WTC11 (cell line): ENCODE data around the gene PRM2. TPM values are rescaled to one million over a fixed set of nuclear protein-coding genes. Genes with fewer than 3 reads are reported as not detected.
A peak's percentile ranks its signal among the peaks of the same experiment; 100 is the strongest.

ENCODE experiments used
- ATAC-seq: fragments of 200-7000 bp; cut with Tn5 transposase; 2 replicates; pipeline ENCODE4 v1.10.0; 2021; ENCODE audit warnings: mild to moderate bottlenecking, moderate library complexity
- CTCF ChIA-PET: fragments of 300-600 bp; sonication (Branson Sonifier 250); formaldehyde crosslinking; loops from one replicate; lab custom pipeline; 2021; ENCODE audit warnings: antibody characterized with exemption; lab: Charles Lee
- POLR2A ChIA-PET: fragments of 350-600 bp; sonication (Branson Sonifier 250); formaldehyde crosslinking; loops from one replicate; lab custom pipeline; 2021; ENCODE audit warnings: antibody characterized with exemption; lab: Charles Lee
- DNase-seq: peaks from one replicate; pipeline ENCODE4 v3.0.0; 2021; ENCODE audit warnings: low spot score
- H3K27ac Mint-ChIP-seq: 2 replicates; pipeline ENCODE4 v1.8.0; 2021; ENCODE audit warnings: mixed read lengths
- H3K27me3 Mint-ChIP-seq: 2 replicates; pipeline ENCODE4 v1.8.0; 2021; ENCODE audit warnings: low read depth, mild to moderate bottlenecking, moderate library complexity, mixed read lengths
- H3K36me3 Mint-ChIP-seq: 2 replicates; pipeline ENCODE4 v1.8.0; 2021; ENCODE audit warnings: mixed read lengths
- H3K4me1 Mint-ChIP-seq: 2 replicates; pipeline ENCODE4 v1.8.0; 2022; ENCODE audit warnings: mixed read lengths
- H3K4me3 Mint-ChIP-seq: 2 replicates; pipeline ENCODE4 v1.8.0; 2021; ENCODE audit warnings: mild to moderate bottlenecking, moderate library complexity, mixed read lengths
- H3K9me3 Mint-ChIP-seq: 2 replicates; pipeline ENCODE4 v1.8.0; 2021; ENCODE audit warnings: mixed read lengths
- AR ChIP-seq: fragments of 250-450 bp; sonication (Bioruptor Pico); IDR thresholded peaks from 2 replicates; pipeline ENCODE4 v1.9.0; 2021; ENCODE audit warnings: mild to moderate bottlenecking
- E2F1 ChIP-seq: sonication (generic); formaldehyde crosslinking; IDR thresholded peaks from 2 replicates; pipeline ENCODE4 v1.8.0; 2022; ENCODE audit warnings: mild to moderate bottlenecking, missing genetic modification reagents
- FOXP4 ChIP-seq: sonication (generic); formaldehyde crosslinking; IDR thresholded peaks from 2 replicates; pipeline ENCODE4 v1.8.0; 2022; ENCODE audit warnings: mild to moderate bottlenecking, missing genetic modification reagents
- IRF1 ChIP-seq: sonication (generic); formaldehyde crosslinking; IDR thresholded peaks from 2 replicates; pipeline ENCODE4 v1.8.0; 2023; ENCODE audit warnings: missing genetic modification reagents
- MXD4 ChIP-seq: fragments of 250-450 bp; sonication (Bioruptor Pico); IDR thresholded peaks from 2 replicates; pipeline ENCODE4 v1.8.0; 2021; ENCODE audit warnings: mild to moderate bottlenecking, moderate library complexity, borderline replicate concordance
- NFE2L1 ChIP-seq: sonication (generic); formaldehyde crosslinking; IDR thresholded peaks from 2 replicates; pipeline ENCODE4 v1.8.1; 2023; ENCODE audit warnings: missing genetic modification reagents
- NFYB ChIP-seq: sonication (generic); formaldehyde crosslinking; conservative IDR thresholded peaks from 2 replicates; pipeline ENCODE4 v1.8.0; 2022; ENCODE audit warnings: low read depth, missing genetic modification reagents
- NR1H2 ChIP-seq: sonication (generic); formaldehyde crosslinking; IDR thresholded peaks from 2 replicates; pipeline ENCODE4 v1.9.0; 2021; ENCODE audit warnings: mild to moderate bottlenecking, moderate library complexity, missing genetic modification reagents
- RELA ChIP-seq: sonication (generic); formaldehyde crosslinking; IDR thresholded peaks from 2 replicates; pipeline ENCODE4 v1.8.1; 2022; ENCODE audit warnings: missing genetic modification reagents, mild to moderate bottlenecking, borderline replicate concordance
- SP1 ChIP-seq: sonication (generic); formaldehyde crosslinking; conservative IDR thresholded peaks from 2 replicates; pipeline ENCODE4 v1.8.1; 2022; ENCODE audit warnings: missing genetic modification reagents
- USF2 ChIP-seq: sonication (generic); formaldehyde crosslinking; IDR thresholded peaks from 2 replicates; pipeline ENCODE4 v1.8.1; 2023; ENCODE audit warnings: mild to moderate bottlenecking, missing genetic modification reagents, moderate library complexity
- ZNF138 ChIP-seq: sonication (generic); formaldehyde crosslinking; conservative IDR thresholded peaks from 2 replicates; pipeline ENCODE4 v1.8.1; 2022; ENCODE audit warnings: mild to moderate bottlenecking, moderate library complexity, missing genetic modification reagents
- ZNF219 ChIP-seq: sonication (generic); formaldehyde crosslinking; IDR thresholded peaks from 2 replicates; pipeline ENCODE4 v1.8.0; 2023; ENCODE audit warnings: missing genetic modification reagents, mild to moderate bottlenecking, borderline replicate concordance
- ZNF281 ChIP-seq: sonication (generic); formaldehyde crosslinking; IDR thresholded peaks from 2 replicates; pipeline ENCODE4 v1.8.0; 2023; ENCODE audit warnings: mild to moderate bottlenecking, missing genetic modification reagents
- ZNF423 ChIP-seq: fragments of 250-450 bp; sonication (Bioruptor Pico); IDR thresholded peaks from 2 replicates; pipeline ENCODE4 v2.1.2; 2022; ENCODE audit warnings: mild to moderate bottlenecking, moderate library complexity
- total RNA-seq: library from RNA; stranded (reverse); gene quantifications from 3 replicates; pipeline ENCODE4 v1.2.3, GENCODE V29; 2021

Gene PRM2
- total RNA-seq, 1 experiment from 2014 or later: not detected

GRCh38 chr16:11303405-11304138, 27.3 kb upstream of the PRM2 start:
- ATAC-seq (no peak), DNase-seq (no peak)
- no peaks in the 10 kb centered on the region for H3K27me3 Mint-ChIP-seq
- H3K4me3 Mint-ChIP-seq: no peak overlapping the region
- CTCF ChIA-PET: interaction anchor here (1.2 kb wide), 1 partner anchor 48 kb away, joined by 3 read pairs; the partner anchor contains the start of gene SOCS1
- peak overlapping the region; percentile 30; the same call in 1 of the 2 replicates for H3K27ac Mint-ChIP-seq
- no peaks in the 10 kb centered on the region for H3K36me3 Mint-ChIP-seq
- no peak for TF ChIP-seq NFE2L1
- TF ChIP-seq IRF1 (CRISPR knock-in tag): no peak
- TF ChIP-seq AR (CRISPR knock-in tag): no peak
- TF ChIP-seq FOXP4: no peak
- no peak for TF ChIP-seq ZNF138 (CRISPR knock-in tag)
- no peak for TF ChIP-seq ZNF281 (CRISPR knock-in tag)
- no peak for TF ChIP-seq ZNF219 (CRISPR knock-in tag)
- no peak for TF ChIP-seq MXD4
- no peak for TF ChIP-seq ZNF423 (CRISPR knock-in tag)
- no peak for TF ChIP-seq USF2 (CRISPR knock-in tag)
- TF ChIP-seq NFYB: no peak
- TF ChIP-seq RELA: no peak
- TF ChIP-seq E2F1 (CRISPR knock-in tag): no peak
- peaks cover 4% of the 10 kb centered on the region; the same call in 1 of the 2 replicates for H3K9me3 Mint-ChIP-seq
- POLR2A ChIA-PET: no interaction called here
- H3K4me1 Mint-ChIP-seq: peaks cover 32% of the 10 kb centered on the region

- POLR2A ChIA-PET: no interaction called here
- no peak overlapping the region for H3K4me3 Mint-ChIP-seq
Measured at GRCh38 chr16:11302977-11303376, 26.7 kb upstream of the PRM2 start.

More at GRCh38 chr16:11302977-11303376, 26.7 kb upstream of the PRM2 start:
- peaks cover 4% of the 10 kb centered on the region; the same call in 1 of the 2 replicates for H3K9me3 Mint-ChIP-seq
- TF ChIP-seq SP1 (CRISPR knock-in tag): no peak
- TF ChIP-seq NR1H2 (CRISPR knock-in tag): no peak
- CTCF ChIA-PET: no interaction called here
- ATAC-seq (no peak), DNase-seq (no peak)
- H3K27ac Mint-ChIP-seq: no peak overlapping the region
- H3K27me3 Mint-ChIP-seq: no peaks in the 10 kb centered on the region
- H3K4me1 Mint-ChIP-seq: peaks cover 30% of the 10 kb centered on the region
- no peaks in the 10 kb centered on the region for H3K36me3 Mint-ChIP-seq
